Astrocyte of the spinal cord (primary cell): ENCODE data around the gene RNGTT.

ENCODE experiments used
- DNase-seq: peaks from one replicate; pipeline ENCODE4 v3.0.0; 2011; ENCODE audit warnings: low read depth, low spot score
- H3K4me3 ChIP-seq: 2 replicates; pipeline ENCODE4 v1.5.1; 2011; ENCODE audit warnings: low read depth, mild to moderate bottlenecking, low read length, moderate library complexity
- CTCF ChIP-seq: IDR thresholded peaks from 2 replicates; pipeline ENCODE4 v1.5.1; 2012; ENCODE audit warnings: low read depth, mild to moderate bottlenecking, low read length, inconsistent platforms
- in situ Hi-C: cut with HindIII; loops from 2 replicates; pipeline ENCODE4 v1.10.0; 2017; ENCODE audit warnings: low sequenced_read_pairs

Gene RNGTT

DNA sequence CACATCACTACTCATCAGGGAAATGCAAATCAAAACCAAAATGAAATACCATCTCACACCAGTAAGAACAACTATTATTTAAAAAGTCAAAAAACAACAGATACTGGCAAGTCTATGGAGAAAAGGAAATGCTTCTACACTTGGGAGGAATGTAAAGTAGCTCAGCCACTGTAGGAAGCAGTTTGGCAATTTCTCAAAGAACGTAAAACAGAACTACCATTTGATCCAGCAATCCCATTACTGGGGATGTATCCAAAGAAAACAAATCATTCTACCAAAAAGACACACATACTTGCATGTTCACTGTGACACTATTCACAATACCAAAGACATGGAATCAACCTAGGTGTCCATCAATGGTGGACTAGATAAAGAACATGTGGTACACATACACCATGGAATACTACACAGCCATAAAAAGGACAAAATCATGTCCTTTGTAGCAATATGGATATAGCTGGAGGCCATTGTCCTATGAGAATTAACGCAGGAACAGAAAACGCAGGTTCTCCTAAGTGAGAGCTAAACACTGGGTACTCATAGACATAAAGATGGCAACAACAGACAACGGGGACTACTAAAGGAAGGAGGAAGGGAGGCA is 260.4 kb downstream of the RNGTT start:
- H3K4me3 ChIP-seq, result no peak overlapping the region
- in situ Hi-C loops, result no loop called here
- TF ChIP-seq CTCF, result no peak
- DNase-seq, result no peak

GRCh38 chr6:88698661-88699060 is 264.8 kb downstream of the RNGTT start:
- no peak for TF ChIP-seq CTCF
- no peak overlapping the region for H3K4me3 ChIP-seq
- DNase-seq, result no peak
- in situ Hi-C loops, result no loop called here

DNA sequence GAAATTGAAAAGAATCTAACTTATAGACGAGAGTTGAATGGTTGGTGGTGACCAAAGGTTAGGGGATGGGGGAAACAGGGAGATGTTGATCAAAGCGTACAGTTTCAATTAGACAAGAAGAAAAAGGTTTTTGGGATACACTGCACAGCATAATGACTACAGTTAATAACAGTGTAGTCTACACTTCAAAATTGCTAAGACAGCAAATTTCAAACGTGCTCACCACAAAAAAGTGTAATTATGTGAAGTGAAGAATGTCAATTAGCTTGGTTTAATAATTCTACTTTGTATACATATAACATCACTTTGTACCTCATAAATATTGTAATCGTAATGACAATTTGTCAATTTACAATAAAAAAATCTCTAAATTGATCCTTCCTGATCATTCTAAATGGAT is 267.5 kb downstream of the RNGTT start:
- DNase-seq, result no peak
- TF ChIP-seq CTCF, result no peak
- in situ Hi-C loops, result no loop called here
- H3K4me3 ChIP-seq, result no peak overlapping the region

DNA sequence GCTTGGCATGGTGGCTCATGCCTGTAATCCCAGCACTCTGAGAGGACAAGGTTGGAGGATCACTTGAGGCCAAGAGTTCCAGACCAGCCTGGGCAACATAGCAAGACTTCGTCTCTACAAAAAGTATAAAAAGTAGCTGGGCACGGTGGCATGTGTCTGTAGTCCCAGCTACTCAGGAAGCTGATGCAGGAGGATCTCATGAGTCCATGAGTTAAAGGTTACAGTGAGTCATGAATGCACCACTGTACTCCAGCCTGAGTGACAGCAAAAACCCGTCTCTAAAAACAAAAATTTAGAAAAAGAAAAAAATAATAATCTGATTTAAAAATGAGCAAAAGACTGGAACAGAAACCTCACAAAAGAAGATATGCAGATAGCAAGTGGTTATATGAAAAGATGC is 279.7 kb downstream of the RNGTT start:
- peak; percentile 14 for DNase-seq
- no peak for TF ChIP-seq CTCF
- in situ Hi-C loops, result no loop called here
- H3K4me3 ChIP-seq, result no peak overlapping the region

GRCh38 chr6:88680654-88681053 is 282.8 kb downstream of the RNGTT start:
- no peak for DNase-seq
- TF ChIP-seq CTCF, result no peak
- in situ Hi-C loops, result no loop called here
- no peak overlapping the region for H3K4me3 ChIP-seq

GRCh38 chr6:88679841-88680240 is 283.6 kb downstream of the RNGTT start:
- TF ChIP-seq CTCF, result no peak
- no peak overlapping the region for H3K4me3 ChIP-seq
- DNase-seq, result no peak
- in situ Hi-C loops, result no loop called here

DNA sequence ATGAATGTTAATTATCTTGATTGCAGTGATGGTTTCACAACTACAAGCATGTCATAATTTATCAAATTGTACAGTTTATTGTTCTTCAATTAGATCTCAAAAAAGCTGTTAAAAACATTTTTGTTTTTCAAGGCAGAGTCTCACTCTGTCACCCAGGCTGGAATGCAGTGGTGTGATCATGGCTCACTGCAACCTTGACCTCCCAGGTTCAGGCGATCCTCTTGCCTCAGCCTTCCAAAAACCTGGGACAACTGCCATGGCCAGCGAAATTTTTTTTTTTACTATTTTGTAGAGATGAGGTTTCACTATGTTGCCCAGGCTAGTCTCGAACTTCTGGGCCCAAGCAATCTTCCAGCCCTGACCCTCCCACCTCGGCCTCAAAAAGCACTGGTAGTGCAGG is 286.1 kb downstream of the RNGTT start:
- in situ Hi-C loops, result no loop called here
- DNase-seq, result no peak
- H3K4me3 ChIP-seq, result no peak overlapping the region
- TF ChIP-seq CTCF, result no peak
